Stimulated activated CD4-positive, alpha-beta T cell treated with anti-CD3 and anti-CD28 coated beads, TNF-alpha, amount 100 ng/mL, for 24 hours (primary cell): ENCODE data around the gene IL20RB.

ENCODE experiments used
- DNase-seq, 3 experiments: peaks; one replicate each; pipeline ENCODE4 v3.0.0-alpha.2; 2020; ENCODE audit warnings: low read depth in 3 of 3

The IL20RB gene

DNA sequence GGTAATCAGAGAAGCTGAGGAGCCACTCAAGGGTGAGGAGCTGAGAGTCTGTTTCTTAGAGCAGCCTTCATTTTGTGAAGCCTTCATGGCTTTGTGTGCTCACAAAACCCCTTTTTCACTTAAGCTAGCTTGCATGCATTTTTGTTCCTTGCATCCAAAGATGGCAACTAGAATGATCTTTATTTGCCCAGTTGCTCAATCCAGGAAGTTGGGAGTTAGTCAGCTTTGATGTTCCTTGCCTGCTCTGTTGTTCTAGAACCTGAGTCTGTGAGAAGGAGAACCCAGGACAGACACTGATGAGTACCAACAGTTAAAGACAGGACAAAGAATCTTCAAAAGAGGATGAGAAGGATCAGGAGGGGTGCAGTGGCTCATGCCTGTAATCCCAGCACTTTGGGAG is 81.8 kb downstream of the IL20RB start:
- no peak for DNase-seq

DNA sequence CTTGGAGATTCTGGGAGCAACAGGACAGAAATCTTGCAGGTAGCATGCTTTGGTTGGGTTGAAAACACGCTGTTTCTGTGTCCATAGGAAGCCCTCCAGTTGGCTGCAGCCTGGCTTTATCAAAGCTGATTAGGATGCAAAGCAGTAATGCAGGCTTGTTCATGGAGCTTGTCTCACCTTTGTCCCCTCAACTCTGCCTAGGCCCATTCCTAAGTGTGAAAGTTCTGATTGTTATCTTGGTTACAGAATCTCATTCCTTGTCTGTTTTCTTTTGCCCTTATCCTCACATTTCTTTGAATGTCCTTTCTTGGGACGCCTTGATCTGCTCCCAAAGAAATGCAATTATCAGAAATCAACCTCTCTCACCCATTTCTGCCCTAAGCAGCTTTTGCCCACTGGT is 83.5 kb downstream of the IL20RB start:
- DNase-seq = no peak

DNA sequence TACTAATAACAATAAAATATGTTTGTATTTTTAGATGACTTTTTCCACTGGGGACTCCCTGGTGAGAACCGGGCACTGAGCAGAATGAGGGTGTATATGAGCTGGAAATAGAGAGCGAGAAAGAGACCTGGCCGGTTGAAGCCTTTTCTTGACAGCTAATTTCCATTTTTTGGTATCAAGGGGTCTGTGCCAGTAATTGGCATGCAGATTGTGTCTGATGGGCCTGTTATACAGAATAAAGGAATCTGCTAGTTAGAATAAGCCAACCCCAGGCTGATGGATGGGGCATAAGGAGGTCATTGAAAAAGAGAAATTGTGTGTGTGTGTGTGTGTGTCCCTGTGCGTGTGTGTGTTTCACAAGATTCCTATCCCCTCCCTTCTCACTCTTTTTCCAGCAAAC is 83.9 kb downstream of the IL20RB start:
- DNase-seq = no peak

DNA sequence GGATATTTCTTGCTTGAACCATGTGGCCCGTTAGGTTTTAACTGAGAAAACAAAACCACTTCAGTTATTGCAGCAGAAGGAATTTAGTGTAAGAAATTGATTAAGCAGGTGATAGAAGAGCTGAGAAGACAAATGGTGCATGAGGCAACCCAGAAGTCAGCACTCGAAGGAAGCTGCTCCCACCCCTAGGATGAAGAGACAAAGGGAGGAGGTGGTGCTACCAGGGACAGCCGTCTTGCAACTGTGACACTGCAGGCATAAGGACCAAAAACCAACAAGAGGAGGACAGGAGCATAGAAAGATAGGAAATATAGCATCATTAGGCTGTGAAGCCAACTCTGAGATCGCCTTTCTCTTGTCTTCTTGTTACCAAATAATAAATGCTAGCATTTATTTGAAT is 89.0 kb downstream of the IL20RB start:
- DNase-seq = no peak

DNA sequence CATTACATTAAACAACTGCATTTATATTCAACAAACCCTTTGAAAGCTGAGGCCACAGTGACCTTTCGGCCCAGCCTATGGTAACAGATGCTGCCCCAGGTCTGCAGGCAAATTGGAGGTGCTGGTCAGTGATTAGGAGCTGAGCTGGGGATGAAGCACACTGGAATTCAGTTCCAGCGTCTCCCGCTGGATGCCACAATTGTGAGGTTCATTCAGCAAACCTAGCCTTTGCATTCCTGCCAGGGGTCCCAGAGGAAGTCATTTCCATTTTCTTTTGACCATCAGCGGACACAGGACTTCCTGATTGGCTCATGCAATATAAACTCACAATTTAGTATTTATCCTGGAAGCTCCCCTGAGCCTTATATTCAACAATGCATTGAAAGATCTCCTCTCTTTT is 89.5 kb downstream of the IL20RB start:
- no peak for DNase-seq

DNA sequence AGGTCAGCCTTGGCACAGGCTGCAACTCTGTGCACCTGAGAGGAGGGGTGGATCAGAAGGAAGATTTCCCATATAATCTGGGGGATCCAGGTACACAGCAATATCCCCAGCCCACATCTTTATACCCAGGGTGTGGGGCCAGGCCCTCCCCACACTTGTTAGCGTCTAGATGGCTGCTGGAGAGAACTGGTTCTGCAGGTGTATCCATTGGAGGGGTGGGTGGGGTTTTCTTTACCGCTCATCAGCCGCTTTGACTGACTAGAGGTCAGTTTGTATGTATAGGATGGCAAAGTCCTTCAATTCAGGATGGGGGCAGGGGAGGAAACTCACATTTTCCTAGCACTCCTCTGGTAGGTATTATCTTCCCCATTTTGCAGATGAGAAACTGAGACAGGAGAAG is 92.5 kb downstream of the IL20RB start:
- no peak for DNase-seq

DNA sequence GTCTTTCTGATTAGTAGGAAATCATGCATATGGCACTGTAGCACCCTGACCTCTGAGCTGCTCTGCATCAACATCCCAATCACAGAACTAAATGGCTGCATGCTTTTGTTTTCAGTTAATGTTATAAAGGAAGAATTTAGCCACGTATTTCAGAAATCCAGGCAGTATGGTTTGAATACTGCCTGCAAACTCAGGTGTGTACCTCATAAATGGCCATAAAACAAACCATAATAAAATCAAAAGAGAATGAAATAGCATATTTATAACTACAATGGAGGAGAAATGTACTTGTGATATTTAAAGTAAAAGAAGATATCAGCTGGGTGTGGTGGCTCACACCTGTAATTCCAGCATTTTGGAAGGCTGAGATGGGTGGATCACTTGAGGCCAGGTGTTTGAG is 94.5 kb downstream of the IL20RB start:
- no peak for DNase-seq
